Myocyte (in vitro differentiated cells): Measurements from ENCODE around the gene MARCHF4. TPM values are rescaled to one million over a fixed set of nuclear protein-coding genes. Genes with fewer than 3 reads are reported as not detected.

Source experiments
- DNase-seq: peaks from one replicate; pipeline ENCODE4 v3.0.0-alpha.2; 2012; ENCODE audit warnings: low read depth
- total RNA-seq: library from RNA; depleted of rRNA; stranded (reverse); fragments of >200 nt; gene quantifications from 2 replicates; pipeline ENCODE4 v1.2.3, GENCODE V29; 2014

MARCHF4 gene
- total RNA-seq, 1 donor from 2014 or later = 0.19 TPM

DNA sequence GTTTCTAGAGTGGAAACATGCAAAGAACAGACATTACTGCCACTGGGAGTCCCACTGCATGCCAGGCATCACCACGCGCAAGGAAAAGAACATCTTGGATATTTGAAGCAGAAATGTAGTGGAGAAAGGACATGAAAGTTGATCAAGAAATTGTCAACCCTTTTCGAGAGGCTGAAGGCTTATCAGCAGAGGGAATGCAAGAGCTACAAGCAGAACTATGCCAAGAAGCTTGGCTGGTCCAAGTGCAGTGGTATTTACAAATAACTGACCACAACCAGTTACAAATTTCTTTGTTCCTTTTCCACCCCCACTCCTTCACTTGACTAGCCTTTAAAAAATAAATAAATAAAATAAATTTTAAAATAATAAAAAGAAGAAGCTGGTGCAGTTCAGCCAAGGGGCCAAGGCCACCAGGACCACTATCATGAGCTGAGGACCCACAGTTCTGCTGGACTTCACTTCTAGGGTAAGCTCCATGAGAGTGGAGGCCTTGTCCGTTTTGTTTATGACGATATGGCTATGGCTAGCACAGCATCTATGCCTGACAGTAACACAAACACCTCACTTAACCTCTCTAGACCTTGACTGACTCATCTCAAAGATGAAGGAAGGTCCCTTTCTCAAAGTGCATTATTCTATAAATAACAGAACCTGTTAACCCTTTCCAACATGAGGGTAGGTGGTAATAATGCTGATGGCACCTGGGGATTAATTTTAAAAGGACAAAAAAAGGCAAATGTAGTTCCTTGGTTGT, 20.9 kb downstream of the MARCHF4 start:
- no peak for DNase-seq

DNA sequence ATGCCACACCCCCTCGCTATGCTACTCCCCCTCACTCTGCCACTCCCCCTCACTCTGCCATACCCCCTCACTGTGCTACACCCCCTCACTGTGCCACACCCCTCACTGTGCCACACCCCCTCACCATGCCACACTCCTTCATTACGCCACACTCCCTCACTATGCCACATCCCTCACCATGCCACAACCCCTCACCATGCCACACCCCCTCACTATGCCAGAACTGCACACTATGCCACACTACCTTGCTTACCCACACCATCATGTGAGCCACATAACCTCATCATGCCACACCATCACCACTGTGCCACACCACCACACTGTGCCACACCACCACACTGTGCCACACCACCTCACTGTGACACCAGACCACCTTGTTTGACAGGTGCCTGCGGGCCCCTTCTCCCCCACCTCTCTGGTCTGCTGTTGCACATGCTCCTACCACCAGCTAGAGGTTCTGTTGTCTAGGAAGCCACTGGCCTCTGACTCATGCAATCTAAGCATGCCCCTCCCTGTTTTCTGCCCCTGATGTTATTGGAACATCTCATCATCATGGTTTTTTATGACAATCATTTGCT, 22.0 kb downstream of the MARCHF4 start:
- peak; percentile 59 for DNase-seq

DNA sequence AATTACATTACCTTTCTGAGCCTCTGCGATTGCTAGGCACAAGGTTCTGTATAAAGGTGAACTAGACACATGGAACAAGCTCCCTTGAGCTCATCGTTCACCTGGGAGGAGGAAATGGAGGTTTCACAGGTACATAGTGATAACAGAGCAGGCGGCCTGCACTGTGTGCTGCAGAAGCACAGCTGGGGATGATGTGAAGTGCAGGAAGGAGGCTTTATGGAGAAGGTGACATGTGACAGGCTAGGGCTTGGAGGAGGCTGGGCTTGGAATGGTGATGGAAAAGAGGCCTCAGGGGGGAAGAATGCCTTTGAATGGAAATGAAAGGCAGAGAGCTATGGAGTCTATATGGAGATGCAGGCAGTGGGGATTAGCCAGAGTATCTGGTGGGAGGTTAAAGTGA, 22.9 kb downstream of the MARCHF4 start:
- no peak for DNase-seq

DNA sequence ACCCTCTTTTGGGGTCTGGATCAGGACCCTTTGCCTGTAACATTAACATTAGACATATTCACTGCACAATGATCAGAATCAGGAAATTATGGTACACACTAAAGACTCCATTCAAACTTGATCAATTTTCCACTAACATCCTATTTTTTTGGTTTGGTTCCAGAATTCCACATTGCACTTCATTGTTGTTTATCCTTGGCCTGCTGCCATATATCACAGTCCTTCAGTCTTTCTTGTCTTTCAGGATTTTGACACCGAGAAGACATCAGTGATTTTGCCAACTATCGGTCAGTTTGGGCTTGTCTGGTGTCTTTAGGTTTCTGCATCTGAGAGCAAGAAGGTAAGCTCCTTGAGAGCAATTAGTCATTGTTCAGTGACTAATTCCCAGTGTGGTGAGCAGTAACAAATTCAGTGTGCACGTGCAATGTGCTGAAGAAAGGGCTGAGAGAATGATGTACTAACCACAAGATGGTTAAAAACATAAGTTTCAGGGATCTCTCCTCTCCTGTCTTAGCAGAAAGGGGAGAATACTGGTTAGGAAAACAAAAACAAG, 23.5 kb downstream of the MARCHF4 start:
- DNase-seq = no peak

DNA sequence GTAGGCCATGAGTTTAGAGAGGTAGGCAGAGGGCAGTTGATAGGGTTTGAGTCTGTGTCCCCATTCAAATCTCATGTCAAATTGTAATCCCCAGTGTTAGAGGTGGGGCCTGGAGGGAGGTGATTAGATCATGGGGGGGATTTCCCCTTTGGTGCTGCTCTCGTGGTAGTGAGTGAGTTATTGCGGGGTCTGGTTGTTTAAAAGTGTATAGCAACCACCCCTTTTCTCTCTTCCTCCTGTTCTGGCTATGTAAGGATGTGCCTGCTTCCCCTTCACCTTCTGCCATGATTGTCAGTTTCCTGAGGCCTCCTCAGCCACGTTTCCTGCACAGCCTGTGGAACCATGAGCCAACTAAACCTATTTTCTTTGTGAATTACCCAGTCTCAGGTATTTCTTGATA, 25.5 kb downstream of the MARCHF4 start:
- DNase-seq = no peak

DNA sequence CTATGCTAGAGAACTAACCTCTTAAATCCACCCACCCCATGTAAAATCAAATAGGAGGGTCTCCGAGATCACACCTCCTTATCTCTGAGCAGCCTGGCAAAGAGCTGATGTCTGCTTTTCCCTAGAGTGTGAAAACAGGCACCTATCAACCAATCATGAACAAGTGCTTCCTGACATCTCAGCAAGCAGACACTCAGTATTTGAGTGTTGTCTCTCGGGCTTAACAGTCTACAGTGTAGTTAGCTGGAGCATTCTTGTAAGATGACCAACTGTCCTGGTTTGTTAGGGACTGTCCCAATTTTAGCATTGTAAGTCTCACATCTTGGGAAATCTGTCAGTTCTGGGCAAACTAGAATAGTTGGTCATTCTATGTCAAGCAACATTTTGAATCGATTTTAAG, 26.4 kb downstream of the MARCHF4 start:
- DNase-seq = peak; percentile 28

DNA sequence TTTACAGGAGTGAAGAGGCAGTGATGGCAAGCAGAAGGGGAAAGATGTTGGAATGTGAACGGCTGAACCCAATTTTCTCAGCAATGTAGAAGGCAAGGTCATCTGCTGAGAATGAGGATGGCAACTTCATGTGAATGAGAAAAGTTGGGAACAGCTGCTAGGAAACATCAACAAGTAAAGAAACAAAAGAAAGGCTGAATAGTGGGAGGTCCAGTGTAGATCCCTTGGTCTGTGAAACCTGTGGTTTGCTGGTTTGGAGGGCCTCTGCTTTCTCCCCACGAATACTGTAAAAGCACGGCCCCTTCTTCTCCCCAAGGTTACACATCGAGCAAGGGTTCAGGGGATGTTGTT, 27.4 kb downstream of the MARCHF4 start:
- DNase-seq = peak; percentile 80

DNA sequence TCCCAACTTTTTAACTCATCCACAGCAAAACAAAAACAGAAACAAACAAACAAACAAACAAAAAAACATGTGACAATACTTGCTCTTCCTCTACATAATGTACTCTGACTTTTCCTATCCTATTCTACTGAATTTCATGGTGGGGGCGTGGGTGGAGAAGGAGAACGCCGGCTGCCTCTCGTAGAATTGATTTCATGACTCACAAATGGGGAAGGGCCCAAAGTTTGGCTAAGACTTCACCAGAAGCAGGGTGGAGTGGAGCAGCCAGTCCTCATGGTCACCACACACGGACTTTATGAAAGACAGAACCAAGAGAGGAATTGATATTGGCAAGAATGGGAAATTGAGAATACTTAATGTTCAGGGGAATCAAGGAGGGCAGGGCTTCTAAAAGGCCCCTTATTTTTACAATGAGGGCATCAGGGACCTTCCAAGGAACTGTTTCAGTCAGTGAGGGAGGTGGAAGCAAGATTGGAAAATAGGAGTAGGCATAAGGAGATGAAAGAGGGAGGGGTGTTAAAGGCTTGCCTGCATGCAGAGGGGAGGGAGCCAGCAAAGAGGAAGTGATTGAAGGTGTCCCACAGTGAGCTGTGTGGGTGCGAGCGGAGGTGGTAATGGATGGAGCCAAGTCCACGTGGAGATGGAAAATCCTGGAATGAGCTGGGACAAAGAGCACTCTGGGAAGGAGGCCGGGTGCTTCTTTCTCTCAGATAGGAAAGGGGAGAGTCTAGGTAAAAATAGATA, 27.9 kb downstream of the MARCHF4 start:
- DNase-seq = peak; percentile 26

DNA sequence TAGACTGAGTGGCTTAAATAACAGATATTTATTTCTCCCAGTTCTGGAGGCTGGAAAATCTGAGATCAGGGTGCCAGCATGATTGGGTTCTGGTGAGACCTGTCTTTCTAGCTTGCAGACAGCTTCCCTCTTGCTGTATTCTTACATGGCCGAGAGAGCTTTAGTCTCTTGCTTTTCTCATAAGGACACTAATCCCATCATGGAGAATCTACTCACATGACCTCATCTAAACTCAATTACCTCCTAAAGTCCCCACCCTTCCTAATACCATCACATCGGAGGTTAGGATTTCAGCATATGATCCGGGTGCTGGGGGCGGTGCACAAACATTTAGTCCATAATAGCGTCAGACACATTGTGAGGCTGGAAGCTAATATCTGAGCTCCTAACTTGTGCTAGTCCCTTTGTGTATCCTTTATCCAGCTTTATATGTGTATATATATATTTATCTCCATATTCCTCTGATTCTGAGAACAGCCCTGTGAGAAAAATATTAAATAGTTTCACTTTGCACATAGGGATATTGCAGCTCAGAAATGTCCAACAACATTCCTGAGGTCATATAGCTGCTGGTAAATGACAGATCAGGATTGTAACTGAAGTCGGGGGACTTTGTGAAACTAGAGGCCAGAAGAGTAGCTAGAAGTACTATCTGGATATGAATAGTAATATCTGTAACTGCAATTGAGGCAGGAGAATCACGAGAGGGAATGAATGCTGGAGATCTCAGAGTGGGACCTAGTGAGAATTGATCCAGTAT, 28.9 kb downstream of the MARCHF4 start:
- no peak for DNase-seq

DNA sequence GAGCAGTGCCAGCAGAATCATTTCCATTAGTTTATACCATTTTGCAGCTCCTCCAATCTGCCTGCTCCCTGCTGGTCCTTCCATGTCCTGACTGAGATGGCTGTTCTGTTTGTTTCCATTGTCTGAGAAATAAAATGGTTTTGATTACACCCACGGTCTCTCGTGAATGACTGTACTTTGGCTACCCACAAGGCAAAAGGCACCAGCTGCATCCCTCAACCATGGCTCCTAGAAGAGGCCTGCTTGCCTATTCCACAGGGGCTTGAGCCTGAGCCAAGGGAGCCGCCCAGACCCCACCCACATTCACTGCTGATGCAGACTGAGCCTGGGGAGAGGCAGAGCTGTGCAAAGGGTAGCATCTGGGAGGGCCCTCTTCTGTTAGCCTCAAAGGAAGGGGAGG, 31.2 kb downstream of the MARCHF4 start:
- peak; percentile 89 for DNase-seq

DNA sequence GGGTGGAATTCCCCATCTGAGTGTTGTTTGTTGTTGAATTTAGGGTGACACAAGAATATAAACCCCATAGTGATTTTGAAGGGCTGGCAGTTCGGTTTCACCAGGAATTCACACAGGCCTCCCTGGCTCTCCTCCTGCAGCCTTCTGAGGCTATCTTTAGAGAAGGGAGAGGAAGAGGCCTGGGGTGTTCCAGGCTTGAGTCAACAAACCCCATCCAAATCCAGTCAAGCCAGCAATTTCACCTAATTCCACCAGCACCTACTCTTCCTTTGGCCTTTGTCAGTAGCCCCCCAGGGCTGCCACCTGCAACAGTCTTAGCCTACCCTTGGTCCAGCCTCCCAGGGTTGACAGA, 32.0 kb downstream of the MARCHF4 start:
- no peak for DNase-seq

DNA sequence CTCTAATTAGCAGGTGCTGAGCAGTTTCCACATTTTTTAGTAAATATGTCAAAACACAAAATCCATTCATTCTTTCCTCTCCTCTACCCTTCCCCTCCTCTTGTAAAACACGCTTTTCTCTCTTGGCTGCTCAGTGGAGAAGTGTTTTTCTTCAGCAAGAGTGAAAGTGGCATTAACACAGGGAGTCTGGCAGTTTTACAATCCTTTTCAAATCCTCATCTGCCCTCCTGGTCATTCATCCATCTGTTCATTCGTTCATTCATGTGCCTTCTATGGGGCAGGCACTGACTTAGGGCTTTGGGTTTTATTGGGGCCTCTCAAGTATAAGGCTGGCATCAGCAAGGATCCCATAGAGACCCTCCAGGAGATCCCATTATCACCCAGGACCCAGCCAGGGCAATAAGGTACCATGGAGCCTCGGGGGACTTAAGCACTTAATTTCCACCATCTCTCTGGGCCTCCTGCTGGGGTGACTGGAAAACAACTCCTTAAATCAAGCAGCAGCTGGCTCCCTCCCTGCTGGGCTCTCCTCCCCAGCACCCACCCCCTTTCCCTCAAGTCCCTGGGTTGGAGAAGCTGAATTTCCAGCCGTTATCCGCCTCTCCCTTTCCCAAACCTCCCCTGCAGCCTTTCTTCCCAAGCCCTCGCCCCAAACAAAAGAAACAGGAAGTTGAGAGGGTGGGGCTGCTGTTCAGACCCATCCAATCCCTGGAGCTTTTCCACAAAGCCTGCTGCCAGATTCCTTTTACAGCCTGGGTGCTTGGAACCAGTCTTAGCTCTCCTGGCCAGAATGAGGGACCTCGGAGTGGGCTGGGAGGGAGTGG, 32.6 kb downstream of the MARCHF4 start:
- peak; percentile 84 for DNase-seq

DNA sequence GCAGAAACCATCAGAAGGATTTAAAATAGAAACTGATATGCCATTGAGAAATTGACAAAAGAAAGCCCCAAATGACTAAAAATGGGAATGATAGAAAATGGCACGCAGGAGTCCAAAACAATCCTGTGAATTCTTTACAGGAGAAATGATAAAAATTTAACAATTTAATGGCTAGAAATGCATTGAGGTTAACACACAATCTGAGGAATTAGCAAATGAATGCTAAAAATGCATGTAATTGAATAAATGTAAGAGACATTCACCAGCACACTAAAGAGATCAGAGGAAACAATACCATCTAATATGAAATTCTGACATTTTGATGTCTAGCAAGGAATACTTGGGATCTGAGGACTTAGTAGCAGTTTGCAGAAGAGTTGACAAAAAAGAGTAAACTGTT, 37.0 kb downstream of the MARCHF4 start:
- no peak for DNase-seq

DNA sequence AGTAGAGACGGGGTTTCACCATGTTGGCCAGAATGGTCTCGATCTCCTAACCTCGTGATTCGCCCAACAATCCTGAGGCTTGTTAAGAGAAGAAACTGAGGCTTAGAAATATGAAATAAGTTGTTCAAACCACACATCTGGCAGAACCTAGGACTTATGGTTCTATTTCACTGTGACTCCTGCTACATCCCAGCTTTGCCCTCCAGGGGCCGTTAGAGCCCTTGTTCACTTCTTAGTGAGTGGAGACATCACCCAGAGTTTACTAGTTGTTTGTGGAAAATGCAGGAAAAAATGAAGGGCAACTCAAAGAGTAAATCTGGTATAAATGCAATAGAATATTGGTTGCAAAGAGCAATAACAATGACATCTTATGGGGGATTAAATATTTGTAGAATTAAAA, 43.9 kb downstream of the MARCHF4 start:
- no peak for DNase-seq

DNA sequence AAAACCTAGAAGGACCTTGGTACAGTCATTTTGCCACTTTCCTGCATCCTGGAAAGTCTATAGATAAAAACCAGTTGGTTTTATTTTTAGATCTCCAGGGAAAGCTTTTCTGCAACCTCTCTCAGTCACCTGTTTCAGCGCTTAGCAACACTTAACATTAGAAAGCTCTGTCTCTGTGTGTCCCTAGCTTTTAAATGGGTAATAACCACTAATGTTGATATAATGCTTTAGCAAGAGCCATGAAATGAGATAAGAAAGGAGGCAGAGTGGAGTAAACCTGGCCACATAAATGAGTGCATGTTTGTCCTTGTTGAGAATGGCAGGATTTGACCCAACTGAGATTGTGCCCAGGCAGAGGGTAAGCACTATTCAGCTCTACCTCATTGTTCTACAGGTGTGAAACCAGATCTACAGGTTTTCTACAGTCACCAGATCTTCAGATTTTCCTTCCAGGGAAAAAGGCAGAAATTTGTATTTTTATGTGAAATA, 44.8 kb downstream of the MARCHF4 start:
- DNase-seq = peak; percentile 29

Other genes starting within 250 kb of the MARCHF4 start
- 5.0 and 5.5 TPM in 2 replicates for gene SMARCAL1, start 40.0 kb upstream of the MARCHF4 start, total RNA-seq
- 698 and 845 TPM in 2 replicates for gene RPL37A, start 126.4 kb upstream of the MARCHF4 start, total RNA-seq